Activated CD4-positive, alpha-beta memory T cell treated with anti-CD3 and anti-CD28 coated beads for 36 hours (primary cell): ENCODE results near the gene NDUFV3. TPM values are rescaled to one million over a fixed set of nuclear protein-coding genes. Genes with fewer than 3 reads are reported as not detected.
A peak's percentile ranks its signal among the peaks of the same experiment; 100 is the strongest.
"Not testable (repeated sequence)": the region's sequence is repeated elsewhere in the genome, so short reads cannot be mapped to it uniquely, and the experiment has no call there.

Experiments
- CTCF ChIA-PET: fragments of 350-600 bp; sonication (Branson Sonifier 250); formaldehyde crosslinking; loops from one replicate; lab custom pipeline; 2021; ENCODE audit warnings: antibody characterized with exemption, inconsistent platforms; lab: Charles Lee
- POLR2A ChIA-PET: fragments of 350-600 bp; sonication (Branson Sonifier 250); formaldehyde crosslinking; loops from one replicate; lab custom pipeline; 2021; ENCODE audit warnings: antibody characterized with exemption; lab: Charles Lee
- DNase-seq: peaks from one replicate; pipeline ENCODE4 v3.0.0-alpha.2; 2020
- H3K27ac Mint-ChIP-seq: one replicate; pipeline ENCODE4 v1.8.0; 2021; ENCODE audit warnings: mixed read lengths
- H3K27me3 Mint-ChIP-seq: one replicate; pipeline ENCODE4 v1.8.0; 2021; ENCODE audit warnings: mixed read lengths
- H3K36me3 Mint-ChIP-seq: one replicate; pipeline ENCODE4 v1.8.0; 2021; ENCODE audit warnings: mixed read lengths
- H3K4me1 Mint-ChIP-seq: one replicate; pipeline ENCODE4 v1.8.0; 2021; ENCODE audit warnings: low read depth, mixed read lengths
- H3K4me3 Mint-ChIP-seq: one replicate; pipeline ENCODE4 v1.8.0; 2021; ENCODE audit warnings: mild to moderate bottlenecking, mixed read lengths
- H3K9me3 Mint-ChIP-seq: one replicate; pipeline ENCODE4 v1.8.0; 2021; ENCODE audit warnings: mixed read lengths
- intact Hi-C: fragments of 100-400 bp; cut with micrococcal nuclease; formaldehyde crosslinking; loops from one replicate; pipeline ENCODE4 v1.15.1; 2023
- total RNA-seq, 2 experiments: library from RNA; stranded (reverse); gene quantifications; one replicate each; pipeline ENCODE4 v1.2.3, GENCODE V29; 2021

The NDUFV3 gene
- total RNA-seq, 2 experiments from 2014 or later = 16.1 to 17.3 TPM

DNA sequence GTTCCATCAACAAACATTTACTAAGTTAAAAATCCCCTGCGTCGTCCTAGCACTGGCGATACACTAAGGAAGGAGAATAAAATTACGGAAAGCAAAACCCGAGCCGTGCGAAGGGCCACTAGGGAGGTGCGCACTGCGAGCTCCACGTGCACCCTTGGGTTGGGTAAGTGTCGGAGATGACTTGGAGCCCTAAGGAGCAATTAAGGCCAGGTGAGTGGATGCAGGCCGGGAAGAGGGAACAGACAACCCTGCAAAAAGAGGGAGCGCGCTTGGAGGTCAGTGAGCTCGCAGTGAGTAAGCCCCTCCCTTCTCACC is 14.5 kb upstream of the NDUFV3 start:
- no peak for DNase-seq
- Mint-ChIP-seq H3K4me1 (peaks cover 32% of the 10 kb centered on the region), H3K36me3 (peaks cover 34% of the 10 kb centered on the region), H3K27ac (peak overlapping the region; percentile 98), H3K27me3 (no peaks in the 10 kb centered on the region), H3K9me3 (no peaks in the 10 kb centered on the region), H3K4me3 (peak overlapping the region; percentile 99)
- CTCF ChIA-PET = no interaction called here
- POLR2A ChIA-PET = interaction anchor here (0.6 to 3.8 kb wide), 3 partner anchors 11 to 95 kb away, joined by 3 to 25 read pairs (median 3); partner anchors contain the start of genes NDUFV3 and PKNOX1
- intact Hi-C loops = loop anchor here (2.0 kb wide), 1 partner anchor 96 kb away; the partner anchor contains the start of gene PKNOX1

DNA sequence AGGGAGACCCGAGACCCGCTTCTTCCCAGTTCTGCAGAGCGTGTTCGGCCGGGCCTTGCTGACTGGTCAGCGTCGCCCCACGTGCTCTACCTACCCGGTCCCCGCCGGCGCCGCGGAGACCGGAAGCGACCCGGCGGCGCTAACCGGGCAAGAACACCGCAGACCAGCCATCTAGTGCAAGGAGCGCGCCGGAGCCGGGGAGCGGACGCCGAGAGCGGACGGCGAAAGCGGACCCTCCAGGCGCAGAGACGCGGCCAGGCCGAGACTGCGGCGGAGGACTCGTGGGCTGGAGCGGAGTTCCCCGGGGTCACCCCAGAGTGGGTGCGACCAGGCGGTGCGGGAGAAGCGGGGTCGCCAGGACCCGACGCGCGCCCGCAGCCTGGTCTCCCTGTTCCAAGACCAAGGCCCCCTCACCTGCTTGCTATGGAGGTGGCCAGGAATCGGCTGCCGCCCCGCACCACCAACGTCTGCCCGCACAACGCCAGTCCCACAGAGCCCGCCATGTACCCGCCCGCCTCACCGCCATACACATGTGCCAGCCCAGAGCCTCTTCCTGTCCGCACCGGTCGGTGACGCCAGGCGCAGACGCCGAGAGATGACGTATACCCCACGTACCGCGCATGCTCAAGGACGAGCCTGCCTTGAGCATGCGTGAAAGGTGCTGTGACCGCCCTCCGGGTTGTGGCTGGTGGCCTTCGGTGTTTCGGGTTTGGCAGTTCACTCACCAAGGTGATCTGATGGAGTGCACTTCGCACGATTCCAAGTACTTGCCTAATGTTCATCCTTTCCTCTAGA is 13.9 kb upstream of the NDUFV3 start, which contains the start of gene WDR4:
Gene WDR4, minus strand, starts transcription at position 547 of the 795 bp plus-strand sequence. Its CDS starts 44 bp downstream, at position 503.
- peak within 1 kb of the TSS; percentile 99 for H3K4me3 Mint-ChIP-seq
- no peaks in the 10 kb centered on the region for H3K27me3 Mint-ChIP-seq
- ChIA-PET CTCF (interaction anchor here (0.8 kb wide), 1 partner anchor 11 kb away, joined by 3 read pairs; no protein-coding TSS in a partner anchor), POLR2A (interaction anchor here (0.9 to 3.8 kb wide), 2 partner anchors 10 to 14 kb away, joined by 3 to 25 read pairs; partner anchors contain the start of gene NDUFV3)
- intact Hi-C loops = loop anchor here (1.0 to 2.0 kb wide), 2 partner anchors 14 to 96 kb away; partner anchors contain the start of genes NDUFV3 and PKNOX1
- H3K9me3 Mint-ChIP-seq = no peaks in the 10 kb centered on the region
- H3K27ac Mint-ChIP-seq = peak within 1 kb of the TSS; percentile 98
- H3K4me1 Mint-ChIP-seq = peaks cover 32% of the 10 kb centered on the region
- H3K36me3 Mint-ChIP-seq = peaks cover 31% of the 10 kb centered on the region
- peak; percentile 100 for DNase-seq

DNA sequence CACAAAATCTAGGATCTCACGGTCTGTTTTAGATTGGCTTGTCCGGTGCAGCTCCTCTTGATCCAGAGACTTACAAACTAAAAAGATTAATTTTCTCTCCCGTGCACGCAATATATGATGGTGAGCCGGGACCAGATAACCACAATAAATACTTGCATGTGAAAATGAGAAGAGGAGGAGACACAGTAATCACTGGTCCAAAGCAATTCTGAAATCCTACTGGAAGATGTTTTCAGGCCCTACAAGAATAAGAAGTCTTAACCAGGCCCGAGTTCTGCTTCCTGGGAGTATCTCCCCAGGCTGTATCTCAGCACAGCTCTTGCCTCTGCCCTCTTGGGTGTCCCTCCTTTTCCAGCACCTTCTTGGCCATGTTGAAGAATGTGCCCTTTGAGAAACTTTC is 12.8 kb upstream of the NDUFV3 start:
- intact Hi-C loops = no loop called here
- peak overlapping the region; percentile 98 for H3K27ac Mint-ChIP-seq
- peaks cover 30% of the 10 kb centered on the region for H3K4me1 Mint-ChIP-seq
- ChIA-PET POLR2A (interaction anchor here (3.8 kb wide), 1 partner anchor 13 kb away, joined by 25 read pairs; the partner anchor contains the start of gene NDUFV3), CTCF (interaction anchor here (0.8 kb wide), 1 partner anchor 10 kb away, joined by 3 read pairs; no protein-coding TSS in a partner anchor)
- H3K36me3 Mint-ChIP-seq = peaks cover 22% of the 10 kb centered on the region
- peak overlapping the region; percentile 99 for H3K4me3 Mint-ChIP-seq
- DNase-seq = no peak
- no peaks in the 10 kb centered on the region for H3K9me3 Mint-ChIP-seq
- H3K27me3 Mint-ChIP-seq = no peaks in the 10 kb centered on the region

DNA sequence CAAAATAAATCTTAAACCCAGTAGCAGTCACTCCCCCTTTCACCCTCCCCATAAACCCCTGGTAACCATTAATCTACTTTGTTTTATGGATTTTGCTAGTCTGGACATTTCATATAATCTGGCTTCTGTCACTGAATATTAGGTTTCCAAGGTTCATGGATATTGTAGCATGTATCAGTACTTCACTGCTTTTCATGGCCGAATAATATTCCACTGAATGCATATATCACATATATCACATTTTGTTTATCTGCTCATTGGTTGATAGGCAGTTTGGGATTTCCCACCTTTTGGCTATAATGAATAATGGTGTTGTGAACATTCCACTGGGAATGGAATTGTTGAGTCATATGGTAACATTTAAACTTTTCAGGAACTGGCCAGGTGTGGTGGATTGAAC is 9.2 kb upstream of the NDUFV3 start:
- Mint-ChIP-seq H3K4me1 (peaks cover 19% of the 10 kb centered on the region), H3K27me3 (no peaks in the 10 kb centered on the region), H3K27ac (no peak overlapping the region), H3K9me3 (no peaks in the 10 kb centered on the region), H3K4me3 (no peak overlapping the region), H3K36me3 (peaks cover 5% of the 10 kb centered on the region)
- no peak for DNase-seq
- ChIA-PET POLR2A (no interaction called here), CTCF (no interaction called here)
- intact Hi-C loops = no loop called here

DNA sequence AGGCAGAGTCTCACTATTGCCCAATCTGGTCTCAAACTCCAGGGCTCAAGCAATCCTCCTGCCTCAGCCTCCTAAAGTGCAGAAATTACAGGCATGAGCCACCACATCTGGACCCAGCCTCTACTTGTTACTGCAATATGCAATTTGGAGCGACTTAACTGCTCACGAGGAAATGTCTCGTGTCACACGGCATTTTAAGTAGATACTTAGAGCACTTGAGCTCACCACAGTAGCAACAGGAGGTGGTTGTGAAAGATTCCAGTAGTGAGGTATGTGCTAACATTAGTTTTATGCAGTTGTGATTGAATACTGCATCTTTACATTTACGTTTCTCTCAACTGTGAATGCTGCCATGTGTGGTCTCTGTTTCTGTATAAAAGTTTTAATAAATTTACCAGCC is 5.8 kb upstream of the NDUFV3 start:
- intact Hi-C loops = no loop called here
- ChIA-PET CTCF (no interaction called here), POLR2A (no interaction called here)
- DNase-seq = no peak
- no peaks in the 10 kb centered on the region for H3K27me3 Mint-ChIP-seq
- peaks cover 2% of the 10 kb centered on the region for H3K4me1 Mint-ChIP-seq
- H3K9me3 Mint-ChIP-seq = no peaks in the 10 kb centered on the region
- H3K27ac Mint-ChIP-seq = no peak overlapping the region
- no peaks in the 10 kb centered on the region for H3K36me3 Mint-ChIP-seq
- H3K4me3 Mint-ChIP-seq = no peak overlapping the region

DNA sequence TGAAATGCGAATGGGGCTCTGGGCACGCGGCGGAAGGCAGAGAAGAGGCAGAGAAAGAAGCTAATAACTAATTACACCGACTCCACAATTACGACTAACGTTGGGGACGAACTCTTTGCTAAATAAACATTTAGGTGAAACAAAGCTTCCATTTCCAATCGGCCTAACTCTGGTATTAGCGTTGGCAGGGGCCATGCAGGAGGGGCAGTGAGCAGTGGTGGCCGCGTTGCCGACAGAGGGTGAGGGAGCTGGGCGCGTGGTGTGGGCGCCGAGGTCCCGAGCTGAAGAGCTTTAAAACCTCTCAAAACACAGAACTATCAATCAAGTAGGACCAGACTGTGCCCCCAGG is 553 bp upstream of the NDUFV3 start:
- intact Hi-C loops = loop anchor here (5.0 to 10.0 kb wide), 2 partner anchors 660 to 892 kb away; partner anchors contain the start of gene RRP1
- ChIA-PET POLR2A (interaction anchor here (1.1 to 3.0 kb wide), 3 partner anchors 13 to 277 kb away, joined by 3 to 25 read pairs (median 9); partner anchors contain the start of genes PKNOX1 and WDR4), CTCF (interaction anchor here (0.9 to 1.6 kb wide), 3 partner anchors 11 to 299 kb away, joined by 3 to 5 read pairs (median 4); no protein-coding TSS in a partner anchor)
- Mint-ChIP-seq H3K27ac (peak overlapping the region; percentile 89), H3K4me3 (peak overlapping the region; percentile 87), H3K9me3 (no peaks in the 10 kb centered on the region), H3K36me3 (peaks cover 6% of the 10 kb centered on the region), H3K4me1 (peaks cover 12% of the 10 kb centered on the region), H3K27me3 (no peaks in the 10 kb centered on the region)
- no peak for DNase-seq

DNA sequence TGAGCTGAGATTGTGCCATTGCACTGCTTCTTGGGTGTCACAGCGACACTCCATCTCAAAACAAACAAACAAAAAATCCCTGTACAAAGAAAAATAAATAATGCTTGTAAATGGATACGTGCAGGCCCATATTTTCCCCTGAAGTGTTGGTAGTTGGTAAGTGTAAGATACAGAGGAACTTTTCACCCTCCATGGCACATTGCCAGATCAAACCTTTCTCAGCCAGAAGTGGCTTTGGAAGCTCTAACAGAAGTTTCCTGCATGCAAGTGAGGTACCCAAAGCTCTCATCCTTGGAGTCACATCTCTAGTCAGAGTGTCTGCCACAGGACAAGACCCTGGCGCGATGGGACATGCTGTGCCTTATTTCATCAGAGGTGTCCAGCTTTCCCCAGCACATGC is 7.3 kb downstream of the NDUFV3 start:
- no peak for DNase-seq
- ChIA-PET POLR2A (no interaction called here), CTCF (no interaction called here)
- Mint-ChIP-seq H3K27ac (no peak overlapping the region), H3K36me3 (peaks cover 29% of the 10 kb centered on the region), H3K4me3 (no peak overlapping the region), H3K27me3 (no peaks in the 10 kb centered on the region), H3K4me1 (peaks cover 7% of the 10 kb centered on the region), H3K9me3 (no peaks in the 10 kb centered on the region)
- intact Hi-C loops = no loop called here

DNA sequence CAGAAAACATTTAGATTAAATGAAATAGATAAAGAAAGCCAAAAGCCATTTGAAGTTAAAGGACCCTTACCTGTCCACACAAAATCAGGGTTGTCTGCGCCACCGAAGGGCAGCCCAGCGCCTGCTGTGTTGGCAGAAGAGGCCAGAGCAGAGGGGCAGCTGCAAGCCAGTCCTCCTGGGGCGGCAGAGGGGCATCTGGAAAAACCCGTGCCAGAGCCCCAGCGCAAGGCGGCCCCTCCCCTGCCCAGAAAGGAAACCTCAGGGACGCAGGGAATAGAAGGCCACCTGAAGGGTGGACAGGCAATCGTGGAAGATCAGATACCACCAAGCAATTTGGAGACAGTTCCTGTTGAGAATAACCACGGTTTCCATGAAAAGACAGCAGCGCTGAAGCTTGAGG is 10.7 kb downstream of the NDUFV3 start:
- POLR2A ChIA-PET = no interaction called here
- H3K27me3 Mint-ChIP-seq = no peaks in the 10 kb centered on the region
- peaks cover 22% of the 10 kb centered on the region for H3K36me3 Mint-ChIP-seq
- H3K4me3 Mint-ChIP-seq = no peak overlapping the region
- CTCF ChIA-PET = no interaction called here
- H3K9me3 Mint-ChIP-seq = no peaks in the 10 kb centered on the region
- DNase-seq = no peak
- no peak overlapping the region for H3K27ac Mint-ChIP-seq
- intact Hi-C loops = no loop called here
- no peaks in the 10 kb centered on the region for H3K4me1 Mint-ChIP-seq

DNA sequence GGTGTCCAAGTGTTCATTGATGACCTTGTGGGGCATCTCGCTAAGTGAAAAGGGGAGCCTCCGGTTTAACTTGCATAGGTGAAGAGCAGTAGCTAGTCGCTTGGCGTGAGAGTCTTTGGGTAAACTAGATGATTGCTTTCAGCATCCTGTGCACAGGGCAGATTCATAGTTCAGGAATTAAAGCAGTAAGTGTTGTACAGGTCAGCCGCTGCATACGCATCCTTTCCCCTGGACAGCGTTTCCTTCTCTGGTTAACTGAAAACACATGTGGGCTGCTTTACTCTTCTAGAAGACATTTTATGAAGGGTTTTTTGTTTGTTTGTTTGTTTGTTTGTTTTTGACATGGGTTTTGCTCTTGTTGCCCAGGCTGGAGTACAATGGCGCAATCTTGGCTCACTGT is 12.1 kb downstream of the NDUFV3 start:
- ChIA-PET POLR2A (no interaction called here), CTCF (no interaction called here)
- H3K4me1 Mint-ChIP-seq = no peaks in the 10 kb centered on the region
- intact Hi-C loops = no loop called here
- H3K27me3 Mint-ChIP-seq = no peaks in the 10 kb centered on the region
- no peak for DNase-seq
- H3K27ac Mint-ChIP-seq = no peak overlapping the region
- H3K4me3 Mint-ChIP-seq = no peak overlapping the region
- peaks cover 24% of the 10 kb centered on the region for H3K36me3 Mint-ChIP-seq
- no peaks in the 10 kb centered on the region for H3K9me3 Mint-ChIP-seq

DNA sequence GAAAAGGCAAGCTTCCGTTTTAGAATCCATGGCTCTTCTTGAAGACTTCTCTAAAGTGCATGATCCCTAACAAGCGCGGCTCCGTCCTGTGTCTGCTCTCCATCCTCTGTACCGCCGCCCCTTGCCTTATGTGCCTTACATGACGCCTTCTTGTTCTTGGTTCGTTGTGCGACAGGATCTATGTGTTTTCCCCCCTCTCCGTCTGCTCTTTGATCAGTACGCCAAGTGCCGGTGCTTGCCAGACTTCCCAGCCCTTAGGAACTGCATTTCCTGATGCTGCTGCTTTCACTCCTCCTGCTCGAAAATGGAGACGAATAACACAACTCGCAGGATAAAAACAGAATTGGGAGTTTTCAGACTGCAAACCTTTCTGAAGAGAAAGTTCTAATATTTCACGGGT is 13.1 kb downstream of the NDUFV3 start:
- CTCF ChIA-PET = no interaction called here
- POLR2A ChIA-PET = no interaction called here
- H3K27ac Mint-ChIP-seq = no peak overlapping the region
- no peaks in the 10 kb centered on the region for H3K9me3 Mint-ChIP-seq
- H3K36me3 Mint-ChIP-seq = peaks cover 25% of the 10 kb centered on the region
- intact Hi-C loops = no loop called here
- no peak for DNase-seq
- no peaks in the 10 kb centered on the region for H3K4me1 Mint-ChIP-seq
- no peak overlapping the region for H3K4me3 Mint-ChIP-seq
- H3K27me3 Mint-ChIP-seq = no peaks in the 10 kb centered on the region

DNA sequence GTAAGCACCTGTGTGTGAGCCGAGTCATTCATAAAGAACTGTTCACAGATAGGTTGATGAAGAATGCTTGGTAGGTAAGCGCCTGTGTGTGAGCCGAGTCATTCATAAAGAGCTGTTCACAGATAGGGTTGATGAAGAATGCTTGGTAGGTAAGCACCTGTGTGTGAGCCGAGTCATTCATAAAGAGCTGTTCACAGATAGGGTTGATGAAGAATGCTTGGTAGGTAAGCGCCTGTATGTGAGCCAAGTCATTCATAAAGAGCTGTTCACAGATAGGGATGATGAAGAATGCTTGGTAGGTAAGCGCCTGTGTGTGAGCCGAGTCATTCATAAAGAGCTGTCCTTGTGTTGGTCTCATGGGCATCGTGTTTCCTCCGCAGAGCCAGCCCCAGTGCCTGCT is 15.4 kb downstream of the NDUFV3 start:
- H3K4me1 Mint-ChIP-seq, intact Hi-C loops, POLR2A ChIA-PET, CTCF ChIA-PET, DNase-seq, H3K9me3 Mint-ChIP-seq, H3K4me3 Mint-ChIP-seq, H3K27me3 Mint-ChIP-seq, H3K27ac Mint-ChIP-seq: not testable (repeated sequence)
- peaks cover 25% of the 10 kb centered on the region for H3K36me3 Mint-ChIP-seq

DNA sequence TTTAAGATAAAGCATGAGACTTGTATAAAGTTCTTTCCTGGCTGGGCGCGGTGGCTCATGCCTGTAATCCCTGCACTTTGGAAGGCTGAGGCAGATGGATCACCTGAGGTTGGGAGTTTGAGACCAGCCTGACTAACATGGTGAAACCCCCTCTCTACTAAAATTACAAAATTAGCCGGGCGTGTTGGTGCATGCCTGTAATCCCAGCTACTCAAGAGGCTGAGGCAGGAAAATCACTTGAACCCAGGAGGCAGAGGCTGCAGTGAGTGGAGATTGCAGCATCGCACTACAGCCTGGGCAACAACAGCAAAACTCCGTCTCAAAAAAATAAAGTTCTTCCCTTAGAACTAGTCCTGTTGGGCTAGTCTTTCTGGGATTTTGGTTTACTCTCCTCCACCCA is 18.8 kb downstream of the NDUFV3 start:
- H3K4me3 Mint-ChIP-seq, H3K9me3 Mint-ChIP-seq, H3K27me3 Mint-ChIP-seq, H3K27ac Mint-ChIP-seq, DNase-seq, intact Hi-C loops, POLR2A ChIA-PET, CTCF ChIA-PET, H3K4me1 Mint-ChIP-seq: not testable (repeated sequence)
- peaks cover 13% of the 10 kb centered on the region for H3K36me3 Mint-ChIP-seq
